ENCODE data around the gene TAS2R8. TPM values are rescaled to one million over a fixed set of nuclear protein-coding genes. Genes with fewer than 3 reads are reported as not detected.

TAS2R8 gene, protein sequence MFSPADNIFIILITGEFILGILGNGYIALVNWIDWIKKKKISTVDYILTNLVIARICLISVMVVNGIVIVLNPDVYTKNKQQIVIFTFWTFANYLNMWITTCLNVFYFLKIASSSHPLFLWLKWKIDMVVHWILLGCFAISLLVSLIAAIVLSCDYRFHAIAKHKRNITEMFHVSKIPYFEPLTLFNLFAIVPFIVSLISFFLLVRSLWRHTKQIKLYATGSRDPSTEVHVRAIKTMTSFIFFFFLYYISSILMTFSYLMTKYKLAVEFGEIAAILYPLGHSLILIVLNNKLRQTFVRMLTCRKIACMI
- not detected for polyA plus RNA-seq

GRCh38 chr12:10807186-10807585, at the start of gene TAS2R8:
Gene TAS2R8 (minus strand): TSS chr12:10807286. CDS start chr12:10806980, 306 bp downstream.
- Mint-ChIP-seq H3K4me1 (no peaks in the 10 kb centered on the region), H3K27ac (no peak within 1 kb of the TSS)

DNA sequence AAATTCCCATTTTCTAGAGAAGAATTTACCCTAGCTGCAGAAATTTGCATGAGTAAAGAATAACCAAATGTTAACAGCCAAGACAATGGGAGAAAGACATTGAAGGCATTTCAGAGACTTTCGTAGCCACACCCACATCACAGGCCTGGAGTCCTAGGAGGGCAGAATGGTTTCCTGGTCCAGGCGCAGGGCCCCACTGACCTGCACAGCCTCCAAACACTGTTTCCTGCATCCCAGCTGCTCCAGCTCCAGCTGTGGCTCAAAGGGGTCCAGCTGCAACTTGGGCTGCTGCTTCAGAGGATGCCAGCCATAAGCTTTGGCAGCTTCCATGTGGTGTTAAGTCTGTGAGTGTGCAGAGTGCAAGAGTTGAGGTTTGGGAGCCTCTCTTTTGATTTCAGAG, 48.7 kb upstream of the TAS2R8 start:
- DNase-seq: no peak
- Mint-ChIP-seq H3K27me3 (ENCODE audit: low read depth in 3 of 3) (peaks cover 0 to 4% (median 1%) of the 10 kb centered on the region in 3 donors), H3K9me3 (peaks cover 8 to 35% (median 17%) of the 10 kb centered on the region in 6 donors), H3K27ac (no peak overlapping the region), H3K36me3 (peaks cover 46 to 51% (median 49%) of the 10 kb centered on the region in 3 donors), H3K4me1 (peaks cover 25 to 34% of the 10 kb centered on the region in 2 donors), H3K4me3 (no peak overlapping the region)

More at GRCh38 chr12:10807186-10807585, at the start of gene TAS2R8:
- no peak for DNase-seq
- Mint-ChIP-seq H3K36me3 (no peaks in the 10 kb centered on the region), H3K4me3 (no peak within 1 kb of the TSS), H3K27me3 (ENCODE audit: low read depth in 3 of 3) (peaks cover 5 to 14% (median 14%) of the 10 kb centered on the region in 3 donors), H3K9me3 (peaks cover 0 to 3% (median 0%) of the 10 kb centered on the region in 6 donors)

GRCh38 chr12:10853776-10854175, 46.7 kb upstream of the TAS2R8 start:
- H3K4me3 Mint-ChIP-seq: no peak overlapping the region
- H3K4me1 Mint-ChIP-seq: peaks cover 41 to 52% of the 10 kb centered on the region in 2 donors
- H3K27ac Mint-ChIP-seq: no peak overlapping the region
- H3K27me3 Mint-ChIP-seq (ENCODE audit: low read depth in 3 of 3): peaks cover 0 to 3% (median 1%) of the 10 kb centered on the region in 3 donors
- H3K9me3 Mint-ChIP-seq: peaks cover 4 to 30% (median 14%) of the 10 kb centered on the region in 6 donors
- DNase-seq: no peak
- H3K36me3 Mint-ChIP-seq: peaks cover 29 to 36% (median 32%) of the 10 kb centered on the region in 3 donors

- Mint-ChIP-seq H3K4me1 (peaks cover 41 to 52% of the 10 kb centered on the region in 2 donors), H3K9me3 (peaks cover 1 to 8% (median 5%) of the 10 kb centered on the region in 6 donors), H3K4me3 (peak overlapping the region in 1 of 5 donors; percentile 7), H3K36me3 (peaks cover 14 to 27% (median 19%) of the 10 kb centered on the region in 3 donors), H3K27me3 (ENCODE audit: low read depth in 3 of 3) (peaks cover 0 to 3% (median 1%) of the 10 kb centered on the region in 3 donors), H3K27ac (peak overlapping the region in 5 of 6 donors; percentile 2 to 74 (median 36))
- peak in 2 of 3 donors; percentile 8 to 17 for DNase-seq
Observed at GRCh38 chr12:10851243-10851858, 44.3 kb upstream of the TAS2R8 start.

GRCh38 chr12:10849425-10849878, 42.4 kb upstream of the TAS2R8 start, which contains the start of gene PRR4:
Gene PRR4 (minus strand): TSS chr12:10849475. CDS start chr12:10849437, 38 bp downstream.
- peak; percentile 31 to 50 (median 43) for DNase-seq
- H3K4me3 Mint-ChIP-seq: peak within 1 kb of the TSS in 1 of 5 donors; percentile 25

DNA sequence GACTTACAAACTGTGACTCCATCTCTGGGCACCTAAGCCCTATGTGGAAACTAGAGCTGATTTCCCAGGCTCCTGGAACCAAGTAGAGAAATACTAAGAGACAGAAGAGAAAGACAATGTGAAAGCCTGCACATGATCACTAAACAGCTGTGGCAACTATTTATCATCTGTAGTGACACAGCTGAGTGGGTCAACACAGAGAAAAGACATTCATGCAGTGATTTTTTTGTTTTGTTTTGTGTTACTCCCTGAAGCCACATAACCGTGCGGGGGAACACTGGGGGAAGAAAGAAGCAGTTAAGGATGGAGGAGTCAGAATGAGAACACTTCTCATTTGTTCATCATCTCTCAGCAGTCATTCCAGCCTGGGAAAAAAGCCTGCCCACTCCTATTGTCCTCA, 40.7 kb upstream of the TAS2R8 start:
- H3K27me3 Mint-ChIP-seq (ENCODE audit: low read depth in 3 of 3): no peaks in the 10 kb centered on the region
- H3K4me1 Mint-ChIP-seq: peaks cover 35 to 37% of the 10 kb centered on the region in 2 donors

More at GRCh38 chr12:10849425-10849878, 42.4 kb upstream of the TAS2R8 start, which contains the start of gene PRR4:
- H3K27me3 Mint-ChIP-seq (ENCODE audit: low read depth in 3 of 3): no peaks in the 10 kb centered on the region
- peaks cover 41 to 43% of the 10 kb centered on the region in 2 donors for H3K4me1 Mint-ChIP-seq
- H3K9me3 Mint-ChIP-seq: peaks cover 0 to 1% (median 0%) of the 10 kb centered on the region in 6 donors
- peak within 1 kb of the TSS in 4 of 6 donors; percentile 37 to 74 (median 49) for H3K27ac Mint-ChIP-seq
- H3K36me3 Mint-ChIP-seq: peaks cover 15 to 27% (median 21%) of the 10 kb centered on the region in 3 donors

DNA sequence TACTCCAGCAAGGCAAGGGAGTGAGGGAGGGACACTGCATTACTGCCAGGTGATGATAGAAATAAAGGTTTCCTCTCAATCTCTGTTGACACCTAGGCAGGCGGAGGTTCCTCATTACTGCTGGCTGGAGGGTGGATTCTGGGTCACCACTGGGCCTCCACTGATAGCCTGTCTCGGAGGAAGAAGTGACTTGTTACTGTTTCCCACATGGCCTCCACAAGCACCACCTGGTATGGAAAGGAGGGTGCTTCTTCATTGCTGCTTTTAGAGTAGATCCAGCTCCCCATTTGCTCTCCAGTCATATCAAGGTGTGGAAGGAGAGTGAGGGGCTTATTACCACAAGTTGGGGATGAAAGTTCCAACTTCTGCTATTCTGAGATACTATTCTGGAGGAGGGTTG, 35.8 kb upstream of the TAS2R8 start:
- Mint-ChIP-seq H3K4me1 (no peaks in the 10 kb centered on the region), H3K9me3 (peaks cover 0 to 1% (median 0%) of the 10 kb centered on the region in 6 donors), H3K36me3 (peaks cover 21 to 32% (median 24%) of the 10 kb centered on the region in 3 donors), H3K4me3 (no peak overlapping the region), H3K27me3 (ENCODE audit: low read depth in 3 of 3) (peaks cover 0 to 3% (median 0%) of the 10 kb centered on the region in 3 donors), H3K27ac (no peak overlapping the region)
- no peak for DNase-seq

More for the DNA sequence above, 40.7 kb upstream of the TAS2R8 start:
- H3K9me3 Mint-ChIP-seq: peaks cover 0 to 1% (median 0%) of the 10 kb centered on the region in 6 donors
- no peak overlapping the region for H3K4me3 Mint-ChIP-seq
- peaks cover 16 to 26% (median 21%) of the 10 kb centered on the region in 3 donors for H3K36me3 Mint-ChIP-seq
- no peak for DNase-seq
- H3K27ac Mint-ChIP-seq: peak overlapping the region in 1 of 6 donors; percentile 8

- Mint-ChIP-seq H3K27me3 (ENCODE audit: low read depth in 3 of 3) (peaks cover 0 to 3% (median 2%) of the 10 kb centered on the region in 3 donors), H3K9me3 (no peaks in the 10 kb centered on the region), H3K27ac (no peak overlapping the region), H3K36me3 (peaks cover 7 to 10% (median 9%) of the 10 kb centered on the region in 3 donors), H3K4me3 (no peak overlapping the region), H3K4me1 (no peaks in the 10 kb centered on the region)
- DNase-seq: no peak
Observed at GRCh38 chr12:10838461-10838860, 31.4 kb upstream of the TAS2R8 start.

- H3K4me1 Mint-ChIP-seq: no peaks in the 10 kb centered on the region
- DNase-seq: no peak
- H3K27me3 Mint-ChIP-seq (ENCODE audit: low read depth in 3 of 3): peaks cover 0 to 2% (median 2%) of the 10 kb centered on the region in 3 donors
- no peak overlapping the region for H3K27ac Mint-ChIP-seq
- no peaks in the 10 kb centered on the region for H3K36me3 Mint-ChIP-seq
- no peaks in the 10 kb centered on the region for H3K9me3 Mint-ChIP-seq
- H3K4me3 Mint-ChIP-seq: no peak overlapping the region
Observed at GRCh38 chr12:10829994-10830393, 22.9 kb upstream of the TAS2R8 start.

GRCh38 chr12:10826258-10826657, 19.2 kb upstream of the TAS2R8 start, which contains the start of gene TAS2R10:
Gene TAS2R10 (minus strand): TSS chr12:10826358. CDS start chr12:10826269, 89 bp downstream.
- Mint-ChIP-seq H3K27ac (no peak within 1 kb of the TSS), H3K4me3 (no peak within 1 kb of the TSS), H3K4me1 (no peaks in the 10 kb centered on the region), H3K9me3 (no peaks in the 10 kb centered on the region), H3K36me3 (no peaks in the 10 kb centered on the region), H3K27me3 (ENCODE audit: low read depth in 3 of 3) (peaks cover 0 to 2% (median 2%) of the 10 kb centered on the region in 3 donors)
- no peak for DNase-seq

DNA sequence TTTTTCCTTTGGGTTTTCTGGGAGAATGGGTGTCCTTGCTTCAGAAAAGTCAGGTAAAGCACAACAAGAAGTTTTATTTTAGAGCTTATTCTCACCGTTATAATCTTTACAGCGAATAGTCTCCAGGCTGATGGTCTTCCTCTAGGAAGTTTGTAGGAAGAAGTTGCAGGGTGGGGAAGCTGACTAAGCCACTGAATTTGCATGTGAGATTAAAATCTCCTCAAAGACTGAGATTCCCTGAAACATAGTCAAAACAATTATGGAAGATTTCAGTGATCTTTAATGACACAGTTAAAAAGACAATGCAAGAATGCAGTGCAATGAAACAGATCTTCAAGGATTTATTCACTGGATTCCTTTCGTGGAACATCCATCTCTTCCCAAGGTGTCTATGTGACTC, 17.9 kb upstream of the TAS2R8 start:
- no peaks in the 10 kb centered on the region for H3K36me3 Mint-ChIP-seq
- H3K4me1 Mint-ChIP-seq: no peaks in the 10 kb centered on the region
- DNase-seq: no peak
- H3K9me3 Mint-ChIP-seq: no peaks in the 10 kb centered on the region
- no peak overlapping the region for H3K27ac Mint-ChIP-seq
- no peak overlapping the region for H3K4me3 Mint-ChIP-seq
- H3K27me3 Mint-ChIP-seq (ENCODE audit: low read depth in 3 of 3): peaks cover 0 to 2% (median 2%) of the 10 kb centered on the region in 3 donors

GRCh38 chr12:10811883-10812536, 4.9 kb upstream of the TAS2R8 start:
- H3K27ac Mint-ChIP-seq: no peak overlapping the region
- peaks cover 3 to 25% (median 12%) of the 10 kb centered on the region in 3 donors for H3K27me3 Mint-ChIP-seq (ENCODE audit: low read depth in 3 of 3)
- H3K36me3 Mint-ChIP-seq: no peaks in the 10 kb centered on the region
- no peak overlapping the region for H3K4me3 Mint-ChIP-seq
- no peak for DNase-seq
- no peaks in the 10 kb centered on the region for H3K4me1 Mint-ChIP-seq
- peaks cover 0 to 2% (median 0%) of the 10 kb centered on the region in 6 donors for H3K9me3 Mint-ChIP-seq

- no peak within 1 kb of the TSS for H3K4me3 Mint-ChIP-seq
- no peaks in the 10 kb centered on the region for H3K36me3 Mint-ChIP-seq
- no peaks in the 10 kb centered on the region for H3K4me1 Mint-ChIP-seq
- H3K27me3 Mint-ChIP-seq (ENCODE audit: low read depth in 3 of 3): peaks cover 5 to 29% (median 12%) of the 10 kb centered on the region in 3 donors
- peaks cover 0 to 3% (median 0%) of the 10 kb centered on the region in 6 donors for H3K9me3 Mint-ChIP-seq
- no peak within 1 kb of the TSS for H3K27ac Mint-ChIP-seq
- no peak for DNase-seq
Observed at GRCh38 chr12:10810068-10810467, 3.0 kb upstream of the TAS2R8 start, which contains the start of gene TAS2R9. Gene TAS2R9 (minus strand): TSS chr12:10810168. CDS start chr12:10810075, 93 bp downstream.

Data from immature natural killer cell (primary cell).